ENCODE data around the gene ADIPOR2.

GRCh38 chr12:1646569-1647284, 44.1 kb upstream of the ADIPOR2 start:
- TF ChIP-seq POLR2A (IDR thresholded peaks at IDR 0.05) (no peak), CTCF (IDR thresholded peaks at IDR 0.05) (no peak)

Measured in testis (tissue), 2 donors.